HT1080 (cell line): Measurements from ENCODE around the gene TNMD. TPM values are rescaled to one million over a fixed set of nuclear protein-coding genes. Genes with fewer than 3 reads are reported as not detected.

Experiments
- DNase-seq: peaks from one replicate; pipeline ENCODE4 v3.0.0-alpha.2; 2015; ENCODE audit warnings: low read depth
- total RNA-seq: library from RNA; depleted of rRNA; stranded (reverse); fragments of >200 nt; shearing (Covaris generic); gene quantifications from 2 replicates; pipeline ENCODE4 v1.2.3, GENCODE V29; 2014; rRNA removed

The TNMD gene
- total RNA-seq, 1 experiment from 2014 or later, result not detected

GRCh38 chrX:100643956-100644860 lies 59.5 kb downstream of the TNMD start, which contains the start of gene SRPX2:
Gene SRPX2, plus strand, starts transcription at chrX:100644199. Its CDS starts 2,124 bp downstream, at chrX:100646323.
- peak; percentile 91 for DNase-seq

GRCh38 chrX:100645106-100645505 lies 60.4 kb downstream of the TNMD start:
- DNase-seq, result peak; percentile 37

- no peak for DNase-seq
Observed at GRCh38 chrX:100647095-100647494, 62.4 kb downstream of the TNMD start.

GRCh38 chrX:100647739-100648138 lies 63.0 kb downstream of the TNMD start:
- no peak for DNase-seq

- no peak for DNase-seq
Observed at GRCh38 chrX:100648458-100649417, 64.0 kb downstream of the TNMD start.

Other genes with a start within 250 kb of the TNMD start
- gene PCDH19, start 174.7 kb upstream of the TNMD start, total RNA-seq, result not detected in 2 replicates
- 16.3 and 17.5 TPM in 2 replicates for gene TSPAN6, start 51.9 kb downstream of the TNMD start, total RNA-seq
- gene SRPX2, start 59.3 kb downstream of the TNMD start, total RNA-seq, result 10.3 and 13.0 TPM in 2 replicates
- gene SYTL4, start 147.2 kb downstream of the TNMD start, total RNA-seq, result 7.1 and 11.3 TPM in 2 replicates
- 55.4 and 59.3 TPM in 2 replicates for gene CSTF2, start 235.5 kb downstream of the TNMD start, total RNA-seq